Endothelial cell (in vitro differentiated cells): ENCODE measurements around the gene HYAL3. TPM values are rescaled to one million over a fixed set of nuclear protein-coding genes. Genes with fewer than 3 reads are reported as not detected.

ENCODE experiments used
- DNase-seq: peaks from one replicate; pipeline ENCODE4 v3.0.0; 2021; ENCODE audit warnings: low spot score
- H3K27ac Mint-ChIP-seq: one replicate; pipeline ENCODE4 v1.8.0; 2021; ENCODE audit warnings: mixed read lengths, inconsistent platforms; ENCODE audit not compliant: unreplicated experiment
- H3K27me3 Mint-ChIP-seq: one replicate; pipeline ENCODE4 v1.8.0; 2021; ENCODE audit warnings: mild to moderate bottlenecking, moderate library complexity, mixed read lengths, inconsistent platforms; ENCODE audit not compliant: unreplicated experiment
- H3K36me3 Mint-ChIP-seq: one replicate; pipeline ENCODE4 v1.8.0; 2021; ENCODE audit warnings: mild to moderate bottlenecking, low read depth, mixed read lengths, inconsistent platforms; ENCODE audit not compliant: unreplicated experiment
- H3K4me1 Mint-ChIP-seq: one replicate; pipeline ENCODE4 v1.8.0; 2021; ENCODE audit warnings: mild to moderate bottlenecking, mixed read lengths, inconsistent platforms; ENCODE audit not compliant: unreplicated experiment
- H3K4me3 Mint-ChIP-seq: one replicate; pipeline ENCODE4 v1.8.0; 2021; ENCODE audit warnings: mild to moderate bottlenecking, mixed read lengths, inconsistent platforms; ENCODE audit not compliant: unreplicated experiment
- H3K9me3 Mint-ChIP-seq: one replicate; pipeline ENCODE4 v1.8.0; 2021; ENCODE audit warnings: mixed read lengths, inconsistent platforms; ENCODE audit not compliant: unreplicated experiment
- CTCF ChIP-seq: fragments of 200-600 bp; sonication (generic); IDR thresholded peaks from one replicate; pipeline ENCODE4 v1.5.0; 2021; ENCODE audit warnings: antibody characterized with exemption; ENCODE audit not compliant: unreplicated experiment
- long read RNA-seq: library from polyadenylated mRNA; unstranded; transcript quantifications from one replicate; pipeline ENCODE4 v2.0.0, GENCODE V29; 2020; ENCODE audit not compliant: unreplicated experiment
- total RNA-seq: library from RNA; stranded (reverse); fragmentation: NEBNext Ultra II Directional; extraction: Animal tissue kit (Norgen Biotek cat#: 25700); gene quantifications from one replicate; pipeline ENCODE4 v1.2.1, GENCODE V29; 2021; ENCODE audit not compliant: unreplicated experiment

Gene HYAL3
- total RNA-seq = 12.7 TPM
- long read RNA-seq, transcript HYAL3-207 (4 exons, 1,696 nt) = major isoform, 10 of 24 reads
- long read RNA-seq, transcript HYAL3-201 (4 exons, 1,942 nt) = minor isoform, 8 of 24 reads
- long read RNA-seq, partial matches to known transcripts = 1 of 24 reads
- long read RNA-seq, other reads (novel, unspliced or antisense) = 2 of 24 reads

- Mint-ChIP-seq H3K27ac (peak within 1 kb of the TSS; percentile 72), H3K4me1 (peaks cover 12% of the 10 kb centered on the region), H3K27me3 (peaks cover 4% of the 10 kb centered on the region), H3K4me3 (peak within 1 kb of the TSS; percentile 96), H3K9me3 (no peaks in the 10 kb centered on the region), H3K36me3 (no peaks in the 10 kb centered on the region)
- DNase-seq = peak; percentile 97
- no peak for TF ChIP-seq CTCF
These were observed at the start of gene HYAL3, which contains the start of gene NAA80 for GRCh38 chr3:50298836-50299637. Gene HYAL3 (minus strand): TSS chr3:50299405. CDS start chr3:50295602, 3,803 bp downstream. Gene NAA80 (minus strand): TSS chr3:50299405. CDS start chr3:50297463, 1,942 bp downstream.

GRCh38 chr3:50347187-50347813 is 48.1 kb upstream of the HYAL3 start:
- peak; percentile 65 for TF ChIP-seq CTCF
- Mint-ChIP-seq H3K9me3 (no peaks in the 10 kb centered on the region), H3K4me3 (no peak overlapping the region), H3K27me3 (peaks cover 12% of the 10 kb centered on the region), H3K36me3 (no peaks in the 10 kb centered on the region), H3K27ac (no peak overlapping the region), H3K4me1 (peaks cover 16% of the 10 kb centered on the region)
- DNase-seq = peak; percentile 68

- no peaks in the 10 kb centered on the region for H3K36me3 Mint-ChIP-seq
- peaks cover 18% of the 10 kb centered on the region for H3K27me3 Mint-ChIP-seq
- H3K4me1 Mint-ChIP-seq = peaks cover 10% of the 10 kb centered on the region
- peak within 1 kb of the TSS; percentile 73 for H3K4me3 Mint-ChIP-seq
- H3K9me3 Mint-ChIP-seq = no peaks in the 10 kb centered on the region
- no peak within 1 kb of the TSS for H3K27ac Mint-ChIP-seq
- DNase-seq = peak; percentile 59
- TF ChIP-seq CTCF = no peak
These were observed 46.5 kb upstream of the HYAL3 start, which contains the start of gene ZMYND10 for GRCh38 chr3:50345586-50346234. Gene ZMYND10 (minus strand): TSS chr3:50345732. CDS start chr3:50345579, 153 bp downstream.

GRCh38 chr3:50345008-50345407 is 45.8 kb upstream of the HYAL3 start:
- H3K27ac Mint-ChIP-seq = no peak overlapping the region
- no peak for DNase-seq
- H3K27me3 Mint-ChIP-seq = peaks cover 16% of the 10 kb centered on the region
- peaks cover 6% of the 10 kb centered on the region for H3K4me1 Mint-ChIP-seq
- H3K4me3 Mint-ChIP-seq = no peak overlapping the region
- no peak for TF ChIP-seq CTCF
- peaks cover 2% of the 10 kb centered on the region for H3K36me3 Mint-ChIP-seq
- H3K9me3 Mint-ChIP-seq = no peaks in the 10 kb centered on the region
